Cardiac fibroblast (primary cell): Measurements from ENCODE around the gene SCAF4.
"Not testable (repeated sequence)": the region's sequence is repeated elsewhere in the genome, so short reads cannot be mapped to it uniquely, and the experiment has no call there.

Experiments used
- DNase-seq, 2 donors: peaks; one replicate each; pipeline versions ENCODE4 v3.0.0 to v3.0.0-alpha.2; 2010; ENCODE audit warnings: low read depth in 2 of 2
- H3K4me3 ChIP-seq, 2 donors: replicated peaks in 1 of 2; 1 replicate in 1 of 2; 2 replicates in 1 of 2; pipeline ENCODE4 v1.5.1; 2011; ENCODE audit warnings: low read depth in 2 of 2, low read length in 2 of 2, mild to moderate bottlenecking in 2 of 2, moderate library complexity in 1 of 2
- TF ChIP-seq, protein P1 (sequence below): IDR thresholded peaks from one replicate; pipeline ENCODE4 v1.5.1; 2011; ENCODE audit warnings: low read depth, mild to moderate bottlenecking, low read length, inconsistent platforms

Gene SCAF4

DNA sequence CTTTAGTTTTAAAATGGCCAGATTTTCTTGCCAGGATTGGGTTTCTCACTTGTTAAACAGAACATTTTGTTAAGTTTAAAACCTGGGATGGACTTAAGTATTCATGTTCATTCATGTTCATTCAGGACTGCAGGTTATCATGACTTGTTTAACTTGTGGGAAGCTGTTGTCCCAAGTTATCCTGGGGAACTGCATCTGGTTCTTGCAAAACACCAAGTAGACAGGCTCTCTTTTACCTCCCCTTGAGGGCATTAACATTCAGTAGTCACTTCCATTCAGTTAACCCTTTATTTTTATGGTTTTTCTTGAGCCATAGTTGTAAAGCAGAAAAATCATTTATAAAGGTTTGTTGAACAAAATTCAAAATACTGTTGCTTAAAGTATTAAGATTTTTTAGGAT lies 64.3 kb downstream of the SCAF4 start:
- H3K4me3 ChIP-seq = no peak overlapping the region
- no peak for DNase-seq
- TF ChIP-seq, protein P1, sequence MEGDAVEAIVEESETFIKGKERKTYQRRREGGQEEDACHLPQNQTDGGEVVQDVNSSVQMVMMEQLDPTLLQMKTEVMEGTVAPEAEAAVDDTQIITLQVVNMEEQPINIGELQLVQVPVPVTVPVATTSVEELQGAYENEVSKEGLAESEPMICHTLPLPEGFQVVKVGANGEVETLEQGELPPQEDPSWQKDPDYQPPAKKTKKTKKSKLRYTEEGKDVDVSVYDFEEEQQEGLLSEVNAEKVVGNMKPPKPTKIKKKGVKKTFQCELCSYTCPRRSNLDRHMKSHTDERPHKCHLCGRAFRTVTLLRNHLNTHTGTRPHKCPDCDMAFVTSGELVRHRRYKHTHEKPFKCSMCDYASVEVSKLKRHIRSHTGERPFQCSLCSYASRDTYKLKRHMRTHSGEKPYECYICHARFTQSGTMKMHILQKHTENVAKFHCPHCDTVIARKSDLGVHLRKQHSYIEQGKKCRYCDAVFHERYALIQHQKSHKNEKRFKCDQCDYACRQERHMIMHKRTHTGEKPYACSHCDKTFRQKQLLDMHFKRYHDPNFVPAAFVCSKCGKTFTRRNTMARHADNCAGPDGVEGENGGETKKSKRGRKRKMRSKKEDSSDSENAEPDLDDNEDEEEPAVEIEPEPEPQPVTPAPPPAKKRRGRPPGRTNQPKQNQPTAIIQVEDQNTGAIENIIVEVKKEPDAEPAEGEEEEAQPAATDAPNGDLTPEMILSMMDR = no peak

DNA sequence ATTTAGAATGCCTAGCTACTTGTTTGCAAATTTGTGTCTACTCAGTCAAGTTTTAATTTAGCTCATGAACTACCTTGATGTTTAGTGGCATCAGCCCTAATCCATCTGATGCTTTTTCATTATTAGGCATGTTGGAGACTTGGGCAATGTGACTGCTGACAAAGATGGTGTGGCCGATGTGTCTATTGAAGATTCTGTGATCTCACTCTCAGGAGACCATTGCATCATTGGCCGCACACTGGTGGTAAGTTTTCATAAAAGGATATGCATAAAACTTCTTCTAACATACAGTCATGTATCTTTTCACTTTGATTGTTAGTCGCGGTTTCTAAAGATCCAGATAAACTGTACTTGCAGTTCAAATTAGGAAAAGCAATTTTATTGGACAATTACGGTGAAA lies 64.8 kb downstream of the SCAF4 start:
- H3K4me3 ChIP-seq = no peak overlapping the region

DNA sequence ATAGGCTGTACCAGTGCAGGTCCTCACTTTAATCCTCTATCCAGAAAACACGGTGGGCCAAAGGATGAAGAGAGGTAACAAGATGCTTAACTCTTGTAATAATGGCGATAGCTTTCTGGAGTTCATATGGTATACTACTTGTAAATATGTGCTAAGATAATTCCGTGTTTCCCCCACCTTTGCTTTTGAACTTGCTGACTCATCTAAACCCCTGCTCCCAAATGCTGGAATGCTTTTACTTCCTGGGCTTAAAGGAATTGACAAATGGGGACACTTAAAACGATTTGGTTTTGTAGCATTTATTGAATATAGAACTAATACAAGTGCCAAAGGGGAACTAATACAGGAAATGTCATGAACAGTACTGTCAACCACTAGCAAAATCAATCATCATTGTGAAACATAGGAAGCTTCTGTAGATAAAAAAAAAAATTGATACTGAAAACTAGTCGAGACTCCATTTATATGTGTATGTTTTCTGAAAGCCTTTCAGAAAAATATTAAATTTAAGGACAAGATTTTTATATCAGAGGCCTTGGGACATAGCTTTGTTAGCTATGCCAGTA lies 65.4 kb downstream of the SCAF4 start:
- TF ChIP-seq, protein P1 = no peak
- no peak overlapping the region for H3K4me3 ChIP-seq
- DNase-seq = no peak

More for the DNA sequence above, 64.8 kb downstream of the SCAF4 start:
- TF ChIP-seq, protein P1 = no peak
- no peak for DNase-seq

DNA sequence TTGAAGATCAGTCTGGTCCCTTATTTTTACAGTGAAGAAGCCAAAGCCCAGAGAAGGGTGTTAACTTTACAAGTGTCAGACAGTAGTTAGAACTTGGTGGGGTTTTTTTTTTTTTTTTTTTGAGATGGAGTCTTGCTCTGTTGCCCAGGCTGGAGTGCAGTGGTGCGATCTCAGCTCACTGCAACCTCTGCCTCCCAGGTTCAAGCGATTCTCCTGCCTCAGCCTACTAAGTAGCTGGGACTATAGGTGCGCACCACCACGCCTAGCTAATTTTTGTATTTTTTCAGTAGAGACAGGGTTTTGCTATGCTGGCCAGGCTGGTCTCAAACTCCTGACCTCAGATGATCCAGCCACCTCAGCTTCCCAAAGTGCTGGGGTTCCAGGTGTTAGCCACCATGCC lies 66.0 kb downstream of the SCAF4 start:
- DNase-seq, H3K4me3 ChIP-seq: not testable (repeated sequence)

DNA sequence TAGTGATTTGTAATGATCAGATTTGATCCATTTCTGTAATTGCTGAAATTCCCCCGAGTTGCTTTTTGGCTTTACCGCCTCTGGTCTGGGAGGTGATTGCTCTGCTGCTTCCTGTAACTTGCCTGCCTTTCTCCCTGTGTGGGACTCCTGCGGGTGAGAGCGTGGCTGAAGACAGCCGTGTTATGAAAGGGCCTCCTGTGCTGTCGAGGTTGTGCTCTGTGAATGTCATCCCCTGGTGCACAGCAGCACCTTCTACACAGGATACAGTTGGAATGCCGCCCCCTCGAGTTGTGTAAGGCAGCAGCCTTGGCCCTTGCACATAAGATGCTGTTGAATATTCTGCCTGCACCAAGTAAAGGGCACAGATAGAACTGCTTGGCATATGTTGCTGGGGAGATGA lies 66.5 kb downstream of the SCAF4 start:
- H3K4me3 ChIP-seq = no peak overlapping the region
- TF ChIP-seq, protein P1 = no peak
- DNase-seq = peak; percentile 15 to 35

DNA sequence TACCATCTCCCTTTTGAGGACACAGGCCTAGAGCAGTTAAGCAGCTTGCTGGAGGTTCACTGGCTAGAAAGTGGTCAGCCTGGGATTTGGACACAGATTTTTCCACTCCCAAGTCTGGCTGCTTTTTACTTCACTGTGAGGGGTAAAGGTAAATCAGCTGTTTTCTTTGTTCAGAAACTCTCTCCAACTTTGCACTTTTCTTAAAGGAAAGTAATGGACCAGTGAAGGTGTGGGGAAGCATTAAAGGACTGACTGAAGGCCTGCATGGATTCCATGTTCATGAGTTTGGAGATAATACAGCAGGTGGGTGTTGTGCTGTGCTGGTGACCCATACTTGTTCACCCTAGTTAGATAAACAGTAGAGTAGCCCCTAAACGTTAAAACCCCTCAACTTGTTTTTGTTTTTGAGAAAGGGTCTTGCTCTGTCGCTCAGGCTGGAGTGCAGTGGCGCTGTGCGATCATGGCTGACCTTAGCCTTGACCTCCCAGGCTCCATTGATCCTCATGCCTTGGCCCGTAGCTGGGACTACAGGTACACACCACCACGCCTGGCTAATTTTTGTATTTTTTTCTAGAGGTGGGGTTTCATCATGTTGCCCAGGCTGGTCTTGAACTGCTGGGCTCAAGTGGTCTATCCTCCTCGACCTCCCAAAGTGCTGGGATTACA lies 68.2 kb downstream of the SCAF4 start:
- no peak for DNase-seq
- TF ChIP-seq, protein P1 = no peak
- no peak overlapping the region for H3K4me3 ChIP-seq

DNA sequence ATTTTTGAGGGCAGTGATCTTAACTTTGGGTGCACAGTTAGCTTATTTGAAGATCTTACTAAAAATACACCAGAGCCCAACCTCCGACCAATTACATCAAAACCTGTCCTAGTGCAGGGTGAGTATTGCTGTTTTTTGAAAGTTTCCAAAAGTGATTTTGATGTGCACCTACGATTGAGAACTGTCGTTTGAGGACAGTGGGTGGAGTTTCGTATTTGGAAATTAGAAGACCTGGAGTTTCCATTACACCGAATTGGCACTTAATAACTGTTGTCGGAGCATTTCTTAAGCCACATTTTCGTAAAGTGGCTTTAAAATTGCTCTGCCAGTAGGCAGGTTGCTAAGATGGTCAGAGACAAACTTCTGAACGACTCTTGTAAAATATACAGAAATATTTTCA lies 71.3 kb downstream of the SCAF4 start:
- DNase-seq = no peak
- TF ChIP-seq, protein P1 = no peak
- peak overlapping the region; percentile 78 to 91 for H3K4me3 ChIP-seq
